HG02943 (cell line): ENCODE results near the gene CRKL.
A peak's percentile ranks its signal among the peaks of the same experiment; 100 is the strongest.

ENCODE experiments used
- ATAC-seq: cut with Tn5 transposase; IDR thresholded peaks from one replicate; pipeline ENCODE4 v1.9.1; 2021; ENCODE audit warnings: mild to moderate bottlenecking, low read depth, moderate library complexity; ENCODE audit not compliant: unreplicated experiment

Gene CRKL

GRCh38 chr22:20979243-20979809 lies 62.1 kb downstream of the CRKL start:
- ATAC-seq, result no peak

- ATAC-seq, result no peak
These were observed 62.8 kb downstream of the CRKL start for GRCh38 chr22:20979940-20980453.

- no peak for ATAC-seq
These were observed 63.3 kb downstream of the CRKL start for GRCh38 chr22:20980523-20980922.

GRCh38 chr22:20980938-20981722 lies 63.9 kb downstream of the CRKL start:
- ATAC-seq, result no peak

- peak; percentile 67 for ATAC-seq
These were observed 64.8 kb downstream of the CRKL start, which contains the start of gene LZTR1 for GRCh38 chr22:20981787-20982562. TSS of gene LZTR1 (plus strand) at chr22:20982297. CDS start at chr22:20982372, 75 bp downstream.

- ATAC-seq, result no peak
These were observed 65.3 kb downstream of the CRKL start for GRCh38 chr22:20982563-20982882.

- ATAC-seq, result no peak
These were observed 66.0 kb downstream of the CRKL start for GRCh38 chr22:20983081-20983771.

GRCh38 chr22:20985720-20986119 lies 68.5 kb downstream of the CRKL start:
- no peak for ATAC-seq

GRCh38 chr22:20986365-20986764 lies 69.2 kb downstream of the CRKL start:
- no peak for ATAC-seq

GRCh38 chr22:20987375-20987774 lies 70.2 kb downstream of the CRKL start:
- no peak for ATAC-seq

GRCh38 chr22:20988573-20989322 lies 71.5 kb downstream of the CRKL start:
- no peak for ATAC-seq

- no peak for ATAC-seq
These were observed 72.3 kb downstream of the CRKL start for GRCh38 chr22:20989323-20990138.

- ATAC-seq, result no peak
These were observed 73.3 kb downstream of the CRKL start for GRCh38 chr22:20990184-20991180.

GRCh38 chr22:20991252-20992055 lies 74.2 kb downstream of the CRKL start:
- ATAC-seq, result no peak

- ATAC-seq, result no peak
These were observed 74.8 kb downstream of the CRKL start for GRCh38 chr22:20992056-20992442.

GRCh38 chr22:20992456-20993303 lies 75.5 kb downstream of the CRKL start:
- ATAC-seq, result no peak
